ENCODE data around the gene THEMIS2.
"Not testable (repeated sequence)": the region's sequence is repeated elsewhere in the genome, so short reads cannot be mapped to it uniquely, and the experiment has no call there.

THEMIS2 gene

GRCh38 chr1:27849951-27850350 is 22.4 kb upstream of the THEMIS2 start:
- Histone ChIP-seq H3K27ac (ENCODE audit: low read depth, low read length) (no peak overlapping the region), H3K36me3 (ENCODE audit: insufficient read depth, low read length) (peaks cover 64% of the 10 kb centered on the region), H3K9me3 (ENCODE audit: insufficient read depth, low read depth, low read length) (peaks cover 8% of the 10 kb centered on the region), H3K27me3 (ENCODE audit: insufficient read depth, low read length) (no peaks in the 10 kb centered on the region), H3K4me3 (ENCODE audit: low read length) (no peak overlapping the region), H3K9ac (ENCODE audit: low read depth, low read length) (no peak overlapping the region), H3K4me1 (ENCODE audit: insufficient read depth, low read length) (no peaks in the 10 kb centered on the region)
- 96% methylated on average over 7 of the region's 7 CpGs for WGBS

DNA sequence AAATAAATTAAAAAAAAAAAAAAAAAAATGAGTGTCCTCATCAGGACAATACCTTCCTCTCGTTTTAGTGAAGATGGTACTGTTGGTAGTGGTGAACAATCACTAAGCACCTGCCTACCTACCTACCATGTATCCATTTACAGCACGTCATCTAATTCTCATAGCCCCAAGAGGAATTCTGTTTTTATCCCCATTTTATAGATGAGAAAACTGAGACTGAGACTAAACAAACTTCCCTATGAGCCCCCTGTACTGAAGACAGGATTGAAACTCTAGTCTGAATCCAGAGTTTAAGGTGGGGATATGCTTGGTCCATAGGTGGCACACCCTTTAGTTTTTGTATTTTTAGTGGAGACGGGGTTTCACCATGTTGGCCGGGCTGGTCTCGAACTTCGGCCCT is 17.3 kb upstream of the THEMIS2 start:
- Histone ChIP-seq H3K27me3 (ENCODE audit: insufficient read depth, low read length) (no peaks in the 10 kb centered on the region), H3K27ac (ENCODE audit: low read depth, low read length) (no peak overlapping the region), H3K36me3 (ENCODE audit: insufficient read depth, low read length) (peaks cover 19% of the 10 kb centered on the region), H3K4me1 (ENCODE audit: insufficient read depth, low read length) (peaks cover 10% of the 10 kb centered on the region; the same call in 1 of the 2 replicates), H3K4me3 (ENCODE audit: low read length) (no peak overlapping the region), H3K9me3 (ENCODE audit: insufficient read depth, low read depth, low read length) (peaks cover 8% of the 10 kb centered on the region), H3K9ac (ENCODE audit: low read depth, low read length) (no peak overlapping the region)
- WGBS = 97% methylated on average over 5 of the region's 6 CpGs

DNA sequence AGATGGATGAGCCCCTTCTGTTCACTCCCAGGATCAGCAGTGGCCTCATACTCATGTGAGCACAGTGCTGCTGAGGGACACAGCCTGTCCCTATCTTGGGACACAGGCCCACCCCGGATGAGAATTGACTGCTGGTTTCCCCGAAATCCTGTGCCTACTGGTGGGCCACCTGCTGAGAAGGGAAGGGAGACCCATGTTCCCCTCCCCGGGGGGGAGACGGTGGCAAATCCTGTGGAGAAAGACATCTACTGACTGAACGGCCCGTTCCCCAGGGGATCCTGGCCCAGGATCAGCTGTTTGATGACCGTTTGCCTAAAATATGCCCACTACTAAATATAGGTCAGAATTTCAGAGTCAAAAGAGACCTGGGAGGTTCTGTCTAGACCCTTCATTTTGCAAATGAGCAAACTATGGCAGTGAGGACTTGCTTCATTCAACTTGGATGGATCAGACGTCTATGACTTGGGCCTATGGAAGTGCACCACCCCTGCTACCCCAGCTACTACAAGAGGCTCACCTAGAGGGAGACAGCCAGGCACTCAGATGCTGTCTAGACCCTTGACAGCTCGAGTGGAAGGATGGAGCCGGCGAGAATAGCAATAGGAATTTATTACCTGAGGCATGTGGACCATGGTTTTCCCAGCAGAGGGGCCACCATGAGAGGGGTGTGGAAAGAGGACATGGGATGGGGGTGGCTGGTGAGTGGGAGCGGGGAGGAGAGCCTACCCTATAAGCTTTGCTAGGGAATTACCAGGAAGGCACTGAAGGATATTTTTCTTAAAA is 15.6 kb upstream of the THEMIS2 start:
- 86% methylated on average over 12 of the region's 12 CpGs for WGBS
- H3K36me3 ChIP-seq (ENCODE audit: insufficient read depth, low read length) = peaks cover 2% of the 10 kb centered on the region
- no peak overlapping the region for H3K27ac ChIP-seq (ENCODE audit: low read depth, low read length)
- H3K4me3 ChIP-seq (ENCODE audit: low read length) = no peak overlapping the region
- no peak overlapping the region for H3K9ac ChIP-seq (ENCODE audit: low read depth, low read length)
- H3K9me3 ChIP-seq (ENCODE audit: insufficient read depth, low read depth, low read length) = peaks cover 2% of the 10 kb centered on the region
- peaks cover 10% of the 10 kb centered on the region; the same call in 1 of the 2 replicates for H3K4me1 ChIP-seq (ENCODE audit: insufficient read depth, low read length)
- no peaks in the 10 kb centered on the region for H3K27me3 ChIP-seq (ENCODE audit: insufficient read depth, low read length)

DNA sequence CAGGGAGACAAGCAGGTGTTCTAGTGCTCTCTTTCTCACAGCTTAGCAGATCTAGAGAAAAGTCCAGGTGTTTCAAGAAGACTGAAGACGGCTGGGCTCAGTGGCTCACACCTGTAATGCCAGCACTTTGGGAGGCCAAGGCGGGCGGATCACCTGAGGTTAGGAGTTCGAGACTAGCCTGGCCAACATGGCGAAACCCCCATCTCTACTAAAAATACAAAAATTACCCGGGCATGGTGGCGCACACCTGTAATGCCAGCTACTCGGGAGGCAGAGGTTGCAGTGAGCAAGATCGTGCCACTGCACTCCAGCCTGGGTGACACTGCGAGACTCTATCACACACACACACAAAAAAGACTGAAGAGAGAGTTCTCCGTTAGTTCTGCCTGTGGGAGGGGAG is 14.8 kb upstream of the THEMIS2 start:
- H3K4me3 ChIP-seq (ENCODE audit: low read length); H3K27me3 ChIP-seq (ENCODE audit: insufficient read depth, low read length); H3K9ac ChIP-seq (ENCODE audit: low read depth, low read length); H3K9me3 ChIP-seq (ENCODE audit: insufficient read depth, low read depth, low read length); H3K27ac ChIP-seq (ENCODE audit: low read depth, low read length); H3K36me3 ChIP-seq (ENCODE audit: insufficient read depth, low read length): not testable (repeated sequence)
- 90% methylated on average over 10 of the region's 11 CpGs for WGBS
- H3K4me1 ChIP-seq (ENCODE audit: insufficient read depth, low read length) = peaks cover 10% of the 10 kb centered on the region; the same call in 1 of the 2 replicates

GRCh38 chr1:27858072-27858948 is 14.0 kb upstream of the THEMIS2 start:
- Histone ChIP-seq H3K9ac (ENCODE audit: low read depth, low read length) (no peak overlapping the region), H3K9me3 (ENCODE audit: insufficient read depth, low read depth, low read length) (no peaks in the 10 kb centered on the region), H3K27me3 (ENCODE audit: insufficient read depth, low read length) (no peaks in the 10 kb centered on the region), H3K4me3 (ENCODE audit: low read length) (no peak overlapping the region; the same call in 1 of the 2 replicates), H3K4me1 (ENCODE audit: insufficient read depth, low read length) (peaks cover 10% of the 10 kb centered on the region; the same call in 1 of the 2 replicates), H3K36me3 (ENCODE audit: insufficient read depth, low read length) (no peaks in the 10 kb centered on the region), H3K27ac (ENCODE audit: low read depth, low read length) (no peak overlapping the region)
- WGBS = 70% methylated on average over 10 of the region's 10 CpGs

- Histone ChIP-seq H3K36me3 (ENCODE audit: insufficient read depth, low read length) (no peaks in the 10 kb centered on the region), H3K4me3 (ENCODE audit: low read length) (no peak overlapping the region), H3K9ac (ENCODE audit: low read depth, low read length) (no peak overlapping the region), H3K27ac (ENCODE audit: low read depth, low read length) (no peak overlapping the region), H3K27me3 (ENCODE audit: insufficient read depth, low read length) (no peaks in the 10 kb centered on the region), H3K4me1 (ENCODE audit: insufficient read depth, low read length) (peaks cover 10% of the 10 kb centered on the region; the same call in 1 of the 2 replicates), H3K9me3 (ENCODE audit: insufficient read depth, low read depth, low read length) (no peaks in the 10 kb centered on the region)
- 79% methylated on average over 14 of the region's 14 CpGs for WGBS
These were observed 13.3 kb upstream of the THEMIS2 start for GRCh38 chr1:27858949-27859576.

GRCh38 chr1:27861436-27861835 is 10.9 kb upstream of the THEMIS2 start:
- WGBS = 92% methylated on average over 9 of the region's 10 CpGs
- Histone ChIP-seq H3K9me3 (ENCODE audit: insufficient read depth, low read depth, low read length) (no peaks in the 10 kb centered on the region), H3K4me3 (ENCODE audit: low read length) (no peak overlapping the region), H3K27me3 (ENCODE audit: insufficient read depth, low read length) (no peaks in the 10 kb centered on the region), H3K27ac (ENCODE audit: low read depth, low read length) (no peak overlapping the region), H3K36me3 (ENCODE audit: insufficient read depth, low read length) (no peaks in the 10 kb centered on the region), H3K4me1 (ENCODE audit: insufficient read depth, low read length) (peaks cover 10% of the 10 kb centered on the region; the same call in 1 of the 2 replicates), H3K9ac (ENCODE audit: low read depth, low read length) (no peak overlapping the region)

GRCh38 chr1:27862004-27862403 is 10.3 kb upstream of the THEMIS2 start:
- Histone ChIP-seq H3K36me3 (ENCODE audit: insufficient read depth, low read length) (no peaks in the 10 kb centered on the region), H3K9ac (ENCODE audit: low read depth, low read length) (no peak overlapping the region), H3K9me3 (ENCODE audit: insufficient read depth, low read depth, low read length) (no peaks in the 10 kb centered on the region), H3K27me3 (ENCODE audit: insufficient read depth, low read length) (no peaks in the 10 kb centered on the region), H3K27ac (ENCODE audit: low read depth, low read length) (no peak overlapping the region), H3K4me1 (ENCODE audit: insufficient read depth, low read length) (peaks cover 10% of the 10 kb centered on the region; the same call in 1 of the 2 replicates), H3K4me3 (ENCODE audit: low read length) (no peak overlapping the region)
- 88% methylated on average over 3 of the region's 3 CpGs for WGBS

DNA sequence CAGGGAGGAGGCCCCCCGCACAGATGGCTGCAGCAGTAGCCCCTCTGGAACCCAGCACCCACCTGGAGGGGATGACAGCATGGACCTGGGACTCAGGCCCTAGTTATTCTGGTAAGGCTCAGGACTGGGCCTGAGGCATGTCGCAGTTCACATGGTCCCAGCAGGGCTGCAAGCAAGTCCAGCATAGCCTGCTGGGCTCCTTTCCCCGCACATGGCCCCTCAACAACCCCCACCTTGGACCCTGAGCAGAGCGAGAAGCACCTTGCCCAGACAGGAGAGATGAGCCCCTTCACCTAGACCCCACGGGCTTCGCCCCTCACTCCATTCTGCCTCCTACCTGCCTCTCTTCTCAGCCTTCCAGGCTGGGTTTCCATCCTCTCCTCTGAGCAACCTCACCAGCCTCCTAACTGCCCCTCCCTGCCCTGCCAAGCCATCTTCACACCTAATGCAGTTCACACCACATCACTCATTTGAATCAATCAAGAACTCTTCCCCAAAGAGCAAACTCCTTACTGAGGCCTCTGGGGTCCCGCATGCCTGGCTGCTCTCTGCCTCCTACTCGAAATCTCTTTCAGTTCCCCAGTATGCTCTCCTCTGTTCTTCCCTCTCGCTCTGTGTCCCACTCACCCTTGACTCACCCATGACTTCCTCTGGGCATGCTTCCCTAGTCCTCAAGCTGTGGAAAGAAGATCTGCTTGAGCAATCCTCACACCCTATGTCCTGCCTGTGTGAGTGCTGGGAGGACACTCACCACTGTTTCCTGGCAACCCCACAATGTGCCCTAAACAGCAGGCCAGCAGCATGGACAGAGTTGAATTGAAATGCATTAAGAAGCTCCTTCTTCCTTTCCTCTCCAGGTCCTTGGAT is 9.4 kb upstream of the THEMIS2 start:
- Histone ChIP-seq H3K27ac (ENCODE audit: low read depth, low read length) (no peak overlapping the region), H3K4me1 (ENCODE audit: insufficient read depth, low read length) (peaks cover 10% of the 10 kb centered on the region; the same call in 1 of the 2 replicates), H3K9ac (ENCODE audit: low read depth, low read length) (no peak overlapping the region), H3K4me3 (ENCODE audit: low read length) (no peak overlapping the region), H3K36me3 (ENCODE audit: insufficient read depth, low read length) (no peaks in the 10 kb centered on the region), H3K9me3 (ENCODE audit: insufficient read depth, low read depth, low read length) (no peaks in the 10 kb centered on the region), H3K27me3 (ENCODE audit: insufficient read depth, low read length) (no peaks in the 10 kb centered on the region)
- 91% methylated on average over 9 of the region's 9 CpGs for WGBS

GRCh38 chr1:27863538-27863915 is 8.8 kb upstream of the THEMIS2 start:
- Histone ChIP-seq H3K9ac (ENCODE audit: low read depth, low read length) (no peak overlapping the region), H3K36me3 (ENCODE audit: insufficient read depth, low read length) (no peaks in the 10 kb centered on the region), H3K4me1 (ENCODE audit: insufficient read depth, low read length) (peaks cover 7% of the 10 kb centered on the region; the same call in 1 of the 2 replicates), H3K9me3 (ENCODE audit: insufficient read depth, low read depth, low read length) (no peaks in the 10 kb centered on the region), H3K27me3 (ENCODE audit: insufficient read depth, low read length) (no peaks in the 10 kb centered on the region), H3K4me3 (ENCODE audit: low read length) (no peak overlapping the region), H3K27ac (ENCODE audit: low read depth, low read length) (no peak overlapping the region)
- WGBS = no CpG with 5 or more reads among the region's 1 CpG

Data from HUES64 (cell line).